Mesenchymal stem cell (in vitro differentiated cells and primary cell): ENCODE data around the gene MOGAT1.

Experiments used
- DNase-seq: peaks from one replicate; pipeline ENCODE4 v3.0.0-alpha.2; 2013
- H2AFZ ChIP-seq: one replicate; pipeline ENCODE4 v1.6.1; 2013; ENCODE audit warnings: low read depth, mild to moderate bottlenecking, control low read depth, inconsistent platforms, low read length, moderate library complexity
- H2AK5ac ChIP-seq: 2 replicates; pipeline ENCODE4 v1.6.1; 2013; ENCODE audit warnings: low read length, moderate library complexity, mild to moderate bottlenecking, inconsistent platforms; ENCODE audit not compliant: severe bottlenecking
- H2BK120ac ChIP-seq: one replicate; pipeline ENCODE4 v1.6.1; 2013; ENCODE audit warnings: low read depth, mild to moderate bottlenecking, inconsistent platforms, low read length, moderate library complexity
- H2BK12ac ChIP-seq, 2 experiments: one replicate each; pipeline ENCODE4 v1.6.1; 2013; ENCODE audit warnings: inconsistent platforms in 2 of 2, low read length in 2 of 2, mild to moderate bottlenecking in 2 of 2, moderate library complexity in 2 of 2, control low read depth in 1 of 2
- H2BK15ac ChIP-seq: one replicate; pipeline ENCODE4 v1.6.1; 2013; ENCODE audit warnings: mild to moderate bottlenecking, low read depth, inconsistent platforms; ENCODE audit not compliant: poor library complexity, severe bottlenecking
- H2BK5ac ChIP-seq: 2 replicates; pipeline ENCODE4 v1.6.1; 2013; ENCODE audit warnings: low read depth, mild to moderate bottlenecking, low read length, control low read depth, inconsistent platforms; ENCODE audit not compliant: poor library complexity, severe bottlenecking
- H3K14ac ChIP-seq, 2 experiments: one replicate each; pipeline ENCODE4 v1.6.1; 2013; ENCODE audit warnings: inconsistent platforms in 2 of 2, low read length in 2 of 2, control low read depth in 1 of 2, mild to moderate bottlenecking in 1 of 2, moderate library complexity in 1 of 2
- H3K18ac ChIP-seq, 2 experiments: one replicate each; pipeline ENCODE4 v1.6.1; 2013; ENCODE audit warnings: inconsistent platforms in 2 of 2, low read length in 2 of 2, control low read depth in 1 of 2, low read depth in 1 of 2, mild to moderate bottlenecking in 1 of 2
- H3K23ac ChIP-seq, 2 experiments: one replicate each; pipeline ENCODE4 v1.6.1; 2013; ENCODE audit warnings: inconsistent platforms in 2 of 2, low read length in 2 of 2, mild to moderate bottlenecking in 2 of 2, moderate library complexity in 2 of 2, control low read depth in 1 of 2
- H3K27ac ChIP-seq: 2 replicates; pipeline ENCODE4 v1.5.1; 2013; ENCODE audit warnings: mild to moderate bottlenecking, moderate library complexity, low read length, control low read depth, inconsistent platforms; ENCODE audit not compliant: poor library complexity, severe bottlenecking
- H3K27me3 ChIP-seq, 2 experiments: 2 replicates each; pipeline versions ENCODE4 v1.6.1 to v1.7.0; 2013; ENCODE audit warnings: low read length in 2 of 2, mild to moderate bottlenecking in 2 of 2, moderate library complexity in 2 of 2, control low read depth in 1 of 2, inconsistent platforms in 1 of 2; ENCODE audit not compliant: control insufficient read depth in 1 of 2, insufficient read depth in 1 of 2
- H3K36me3 ChIP-seq, 2 experiments: 2 replicates each; pipeline versions ENCODE4 v1.6.1 to v1.7.0; 2013; ENCODE audit warnings: low read length in 2 of 2, control low read depth in 1 of 2, inconsistent platforms in 1 of 2, low read depth in 1 of 2, mild to moderate bottlenecking in 1 of 2; ENCODE audit not compliant: insufficient read depth in 2 of 2, control insufficient read depth in 1 of 2
- H3K4ac ChIP-seq, 2 experiments: one replicate each; pipeline ENCODE4 v1.6.1; 2013; ENCODE audit warnings: inconsistent platforms in 2 of 2, low read length in 2 of 2, mild to moderate bottlenecking in 2 of 2, moderate library complexity in 2 of 2, control low read depth in 1 of 2, low read depth in 1 of 2
- H3K4me1 ChIP-seq: 2 replicates; pipeline ENCODE4 v1.6.1; 2013; ENCODE audit warnings: low read depth, low read length, control low read depth; ENCODE audit not compliant: control insufficient read depth, insufficient read depth
- H3K4me2 ChIP-seq: 2 replicates; pipeline ENCODE4 v1.6.1; 2013; ENCODE audit warnings: low read length, mild to moderate bottlenecking, inconsistent platforms; ENCODE audit not compliant: poor library complexity, severe bottlenecking
- H3K4me3 ChIP-seq, 2 experiments: 2 replicates each; pipeline versions ENCODE4 v1.5.1 to v1.7.0; 2013; ENCODE audit warnings: low read length in 2 of 2, mild to moderate bottlenecking in 2 of 2, control low read depth in 1 of 2, low read depth in 1 of 2; ENCODE audit not compliant: insufficient read depth in 1 of 2
- H3K79me1 ChIP-seq: replicated peaks from 2 replicates; pipeline ENCODE4 v1.6.1; 2013; ENCODE audit warnings: mild to moderate bottlenecking, control low read depth, low read length, inconsistent platforms; ENCODE audit not compliant: poor library complexity, severe bottlenecking
- H3K9ac ChIP-seq: 2 replicates; pipeline ENCODE4 v1.7.0; 2013; ENCODE audit warnings: mild to moderate bottlenecking, low read length, moderate library complexity
- H3K9me3 ChIP-seq: 2 replicates; pipeline ENCODE4 v1.7.0; 2013; ENCODE audit warnings: mild to moderate bottlenecking, low read length; ENCODE audit not compliant: control insufficient read depth
- H4K8ac ChIP-seq: one replicate; pipeline ENCODE4 v1.6.1; 2013; ENCODE audit warnings: inconsistent platforms, mild to moderate bottlenecking, low read length, moderate library complexity
- H4K91ac ChIP-seq: one replicate; pipeline ENCODE4 v1.6.1; 2013; ENCODE audit warnings: mild to moderate bottlenecking, low read length, inconsistent platforms
- WGBS: methylation state at CpG from one replicate; pipeline ENCODE4 v1.1.7; 2013; ENCODE audit warnings: mixed read lengths; 5-methylcytosine and 5-hydroxymethylcytosine counted together

The MOGAT1 gene

DNA sequence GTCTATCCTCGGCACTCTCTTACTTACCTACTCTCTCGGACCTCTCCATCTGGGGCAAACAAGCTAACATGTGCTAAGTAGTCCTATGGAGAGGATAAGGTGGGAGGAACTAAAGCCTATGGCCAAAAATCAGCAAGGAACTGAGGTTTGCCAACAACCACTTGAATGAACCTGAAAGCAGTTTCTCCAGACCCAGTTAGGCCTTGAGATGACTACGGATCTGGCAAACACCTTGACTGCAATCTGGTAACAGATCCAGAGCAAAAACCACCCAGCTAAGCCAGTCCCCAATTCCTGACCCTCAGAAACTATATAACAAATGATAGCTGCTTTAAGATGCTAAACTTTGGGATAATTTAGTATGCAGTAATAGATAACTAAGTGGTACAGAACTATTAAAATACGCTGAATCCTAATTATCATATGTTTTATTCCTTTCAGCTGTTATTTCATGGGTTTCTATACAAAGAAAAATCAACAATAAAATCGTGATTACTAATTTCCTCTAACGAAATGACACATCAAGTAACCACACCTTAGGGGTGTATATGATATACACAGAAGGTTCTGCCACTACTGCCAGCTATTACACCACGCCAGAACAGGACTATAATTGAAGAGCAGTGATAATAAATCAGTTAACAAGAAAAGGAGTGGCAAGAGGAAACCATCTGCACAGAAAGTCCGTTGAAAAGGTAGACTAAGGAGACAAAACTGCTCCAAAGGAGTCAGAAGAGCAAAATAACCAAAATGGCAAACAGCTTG, 18.8 kb upstream of the MOGAT1 start:
- Histone ChIP-seq H3K27ac (no peak overlapping the region), H3K4ac (no peak overlapping the region), H2BK12ac (no peak overlapping the region)

GRCh38 chr2:222653280-222653679, 18.2 kb upstream of the MOGAT1 start:
- Histone ChIP-seq H3K36me3 (peaks cover 0 to 3% of the 10 kb centered on the region in 2 experiments), H3K79me1 (peaks cover 17% of the 10 kb centered on the region), H3K4me3 (no peak overlapping the region), H3K9me3 (no peaks in the 10 kb centered on the region), H3K4ac (no peak overlapping the region), H2BK12ac (no peak overlapping the region), H3K27ac (no peak overlapping the region), H3K9ac (no peak overlapping the region), H2AFZ (no peak overlapping the region), H3K14ac (no peak overlapping the region), H2BK120ac (no peak overlapping the region), H3K18ac (no peak overlapping the region), H3K23ac (no peak overlapping the region), H4K91ac (no peak overlapping the region), H2BK15ac (no peak overlapping the region), H2BK5ac (no peak overlapping the region), H4K8ac (no peak overlapping the region), H3K27me3 (no peaks in the 10 kb centered on the region), H3K4me1 (peaks cover 6% of the 10 kb centered on the region), H2AK5ac (no peak overlapping the region), H3K4me2 (no peak overlapping the region)
- no peak for DNase-seq

More for the DNA sequence above, 18.8 kb upstream of the MOGAT1 start:
- peaks cover under 1 to 9% of the 10 kb centered on the region in 2 experiments for H3K36me3 ChIP-seq
- H3K4me2 ChIP-seq, result no peak overlapping the region
- DNase-seq, result no peak
- no peak overlapping the region for H3K4me3 ChIP-seq
- no peaks in the 10 kb centered on the region for H3K27me3 ChIP-seq
- no peak overlapping the region for H3K9ac ChIP-seq
- no peak overlapping the region for H2BK5ac ChIP-seq
- H2BK15ac ChIP-seq, result no peak overlapping the region
- no peak overlapping the region for H4K8ac ChIP-seq
- peaks cover 6% of the 10 kb centered on the region for H3K4me1 ChIP-seq
- no peak overlapping the region for H3K14ac ChIP-seq
- H2AFZ ChIP-seq, result no peak overlapping the region
- H2AK5ac ChIP-seq, result no peak overlapping the region
- H2BK120ac ChIP-seq, result no peak overlapping the region
- H3K23ac ChIP-seq, result no peak overlapping the region
- H3K9me3 ChIP-seq, result no peaks in the 10 kb centered on the region
- peaks cover 19% of the 10 kb centered on the region for H3K79me1 ChIP-seq
- no peak overlapping the region for H4K91ac ChIP-seq
- H3K18ac ChIP-seq, result no peak overlapping the region
- WGBS, result 96% methylated on average over 4 of the region's 8 CpGs

DNA sequence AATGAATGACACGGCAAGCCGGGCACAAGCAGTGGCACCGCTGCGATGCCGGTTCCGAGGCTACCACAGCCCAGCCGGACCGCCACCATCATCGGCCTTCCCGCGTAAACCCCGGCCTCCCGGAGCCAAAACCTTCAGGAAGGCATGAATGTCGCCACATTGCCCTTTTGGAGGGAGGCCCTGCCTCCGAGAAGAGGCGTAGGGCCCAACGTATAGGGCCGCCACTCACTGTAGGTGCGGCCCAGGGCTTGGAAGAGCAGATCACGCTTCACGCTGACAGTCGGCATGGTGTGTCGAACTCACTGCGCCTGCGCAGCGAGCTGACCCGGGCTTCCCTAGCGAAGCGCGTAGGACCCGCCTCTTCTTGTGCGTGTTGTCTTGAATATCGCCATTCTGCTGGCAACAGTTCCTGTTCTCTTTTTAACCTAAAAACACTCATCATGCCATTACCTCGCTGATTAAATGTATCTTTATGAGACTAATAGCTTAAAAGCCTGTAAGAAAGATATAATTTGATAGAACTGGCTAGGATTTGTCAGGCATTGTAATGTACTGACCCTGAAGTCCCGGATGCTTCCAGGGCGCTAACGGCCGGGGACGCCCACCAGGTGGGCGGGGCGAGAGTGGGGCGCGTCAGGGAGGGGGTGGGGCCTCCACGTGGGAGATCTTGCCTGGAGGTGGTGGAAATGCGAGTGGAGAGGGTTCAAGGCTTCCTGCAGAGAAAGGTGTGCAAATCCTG, 15.5 kb upstream of the MOGAT1 start, which contains the start of gene FARSB:
FARSB (minus strand) TSS at position 306 of the 739 bp plus-strand sequence; CDS start at position 287, 19 bp downstream.
- no peak within 1 kb of the TSS for H2AK5ac ChIP-seq
- H3K4me3 ChIP-seq, result peak within 1 kb of the TSS; percentile 96 to 98
- peak within 1 kb of the TSS; percentile 84 for H4K8ac ChIP-seq
- peak within 1 kb of the TSS; percentile 63 for H2AFZ ChIP-seq
- under 1% methylated on average over 42 of the region's 45 CpGs for WGBS
- H3K36me3 ChIP-seq, result no peaks in the 10 kb centered on the region
- peaks cover 6% of the 10 kb centered on the region for H3K4me1 ChIP-seq
- peak within 1 kb of the TSS in 1 of 2 experiments; percentile 72 for H3K14ac ChIP-seq
- peak within 1 kb of the TSS; percentile 8 to 73 for H3K4ac ChIP-seq
- H3K23ac ChIP-seq, result no peak within 1 kb of the TSS
- no peaks in the 10 kb centered on the region for H3K9me3 ChIP-seq
- H2BK5ac ChIP-seq, result peak within 1 kb of the TSS; percentile 20
- no peak within 1 kb of the TSS for H2BK15ac ChIP-seq
- H3K18ac ChIP-seq, result peak within 1 kb of the TSS; percentile 70 to 76
- peak within 1 kb of the TSS; percentile 77 for H3K4me2 ChIP-seq
- H3K79me1 ChIP-seq, result peaks cover 13% of the 10 kb centered on the region
- H2BK12ac ChIP-seq, result no peak within 1 kb of the TSS
- DNase-seq, result peak; percentile 97
- H3K27me3 ChIP-seq, result no peaks in the 10 kb centered on the region
- peak within 1 kb of the TSS; percentile 92 for H3K27ac ChIP-seq
- peak within 1 kb of the TSS; percentile 81 for H4K91ac ChIP-seq
- no peak within 1 kb of the TSS for H2BK120ac ChIP-seq
- H3K9ac ChIP-seq, result peak within 1 kb of the TSS; percentile 99
